ENCODE data around the gene ZSWIM3.

The ZSWIM3 gene

GRCh38 chr20:45918779-45919537 is 61.5 kb downstream of the ZSWIM3 start:
- no peaks in the 10 kb centered on the region for H3K9me3 ChIP-seq
- no peak for DNase-seq
- H3K27ac ChIP-seq, result peak overlapping the region; percentile 10 to 32
- intact Hi-C loops (cut with DNase I; ENCODE audit: low total_unique reads), result no loop called here
- H3K36me3 ChIP-seq, result no peaks in the 10 kb centered on the region
- no peak overlapping the region for H3K4me3 ChIP-seq
- no peak for TF ChIP-seq CTCF (IDR thresholded peaks at IDR 0.05)
- H3K27me3 ChIP-seq, result peaks cover 0 to 12% of the 10 kb centered on the region in 2 donors
- peaks cover 0 to 32% (median 6%) of the 10 kb centered on the region in 4 donors for H3K4me1 ChIP-seq

- Histone ChIP-seq H3K4me1 (peaks cover 0 to 40% (median 13%) of the 10 kb centered on the region in 4 donors), H3K4me3 (no peak overlapping the region), H3K36me3 (no peaks in the 10 kb centered on the region), H3K27me3 (peaks cover 0 to 12% of the 10 kb centered on the region in 2 donors), H3K9me3 (no peaks in the 10 kb centered on the region), H3K27ac (peak overlapping the region in 1 of 2 donors; percentile 32)
- no peak for TF ChIP-seq CTCF (IDR thresholded peaks at IDR 0.05)
- peak; percentile 85 for DNase-seq
- intact Hi-C loops (cut with DNase I; ENCODE audit: low total_unique reads), result no loop called here
Observed at GRCh38 chr20:45919542-45920399, 62.4 kb downstream of the ZSWIM3 start.

GRCh38 chr20:45920462-45921336 is 63.3 kb downstream of the ZSWIM3 start:
- H3K36me3 ChIP-seq, result no peaks in the 10 kb centered on the region
- H3K27ac ChIP-seq, result peak overlapping the region in 1 of 2 donors; percentile 32
- peaks cover 0 to 45% (median 14%) of the 10 kb centered on the region in 4 donors for H3K4me1 ChIP-seq
- DNase-seq, result no peak
- intact Hi-C loops (cut with DNase I; ENCODE audit: low total_unique reads), result no loop called here
- H3K27me3 ChIP-seq, result peaks cover 0 to 12% of the 10 kb centered on the region in 2 donors
- no peaks in the 10 kb centered on the region for H3K9me3 ChIP-seq
- H3K4me3 ChIP-seq, result no peak overlapping the region
- no peak for TF ChIP-seq CTCF (IDR thresholded peaks at IDR 0.05)

GRCh38 chr20:45921337-45922189 is 64.1 kb downstream of the ZSWIM3 start:
- no peak for DNase-seq
- TF ChIP-seq CTCF (IDR thresholded peaks at IDR 0.05), result no peak
- Histone ChIP-seq H3K27ac (no peak overlapping the region), H3K9me3 (no peaks in the 10 kb centered on the region), H3K36me3 (no peaks in the 10 kb centered on the region), H3K4me1 (peaks cover 0 to 45% (median 14%) of the 10 kb centered on the region in 4 donors), H3K27me3 (peaks cover 0 to 12% of the 10 kb centered on the region in 2 donors), H3K4me3 (no peak overlapping the region)
- intact Hi-C loops (cut with DNase I; ENCODE audit: low total_unique reads), result no loop called here
